GM18520 (cell line): ENCODE data around the gene RPL35.

Source experiments
- ATAC-seq: cut with Tn5 transposase; IDR thresholded peaks from one replicate; pipeline ENCODE4 v1.9.1; 2021; ENCODE audit not compliant: unreplicated experiment

Gene RPL35

DNA sequence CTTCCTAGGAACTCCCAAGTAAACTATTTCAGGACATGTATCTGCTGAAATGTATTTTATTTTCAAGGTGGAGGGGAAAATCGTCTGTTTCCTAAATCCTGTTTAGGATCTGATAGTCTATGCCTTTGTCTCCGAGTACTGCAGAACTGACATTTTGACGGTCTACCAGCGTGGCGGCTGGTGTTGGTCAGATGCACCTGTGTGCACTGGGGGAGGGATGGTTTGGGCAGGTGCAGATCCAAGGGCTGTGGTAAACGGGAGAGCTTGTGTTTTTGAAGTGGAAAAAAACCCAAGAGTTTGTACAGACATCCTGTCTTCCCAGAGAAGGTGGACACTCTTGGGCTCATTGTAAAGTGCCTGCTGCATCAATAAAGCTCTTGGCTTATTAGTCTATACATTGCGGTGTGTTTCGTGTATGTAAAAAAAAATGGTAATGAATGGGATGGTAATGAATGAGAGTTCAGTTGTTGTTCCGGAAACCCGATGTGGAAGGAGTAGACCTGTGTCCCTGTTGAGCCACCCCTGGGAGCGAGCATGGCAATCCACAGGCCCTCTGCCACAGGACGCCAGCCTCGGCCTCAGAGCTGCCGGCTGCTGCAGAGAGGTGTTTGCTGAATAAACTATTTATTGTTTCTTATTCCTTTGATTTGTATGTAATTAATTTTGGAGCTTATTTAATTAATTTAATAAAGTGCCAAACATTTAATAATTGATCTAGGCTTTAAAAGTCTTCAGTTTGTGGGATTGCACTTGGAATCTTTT, 15.4 kb upstream of the RPL35 start:
- ATAC-seq, result no peak

DNA sequence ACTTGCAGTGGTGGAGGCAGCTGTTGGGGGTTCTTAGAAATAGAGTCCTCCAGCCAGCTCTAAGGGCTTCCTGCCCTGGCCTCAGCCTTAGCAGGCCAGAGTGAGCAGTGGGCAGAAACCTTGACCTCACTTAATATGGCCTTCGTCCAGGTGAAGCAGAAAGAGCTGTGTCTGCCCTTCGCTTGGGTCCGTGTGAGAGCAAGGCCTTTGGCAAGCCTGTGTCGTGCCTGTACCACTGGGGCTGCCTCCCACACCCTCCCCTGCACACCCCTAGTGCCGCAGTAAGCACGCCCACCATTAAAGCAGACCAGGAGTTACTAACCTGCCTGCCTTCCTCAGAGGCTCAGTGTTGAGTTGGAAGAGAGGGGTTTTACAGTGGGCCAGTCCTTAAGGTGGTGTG, 13.7 kb upstream of the RPL35 start:
- ATAC-seq, result no peak

GRCh38 chr9:124873664-124874063, 11.9 kb upstream of the RPL35 start:
- no peak for ATAC-seq

GRCh38 chr9:124871156-124871561, 9.4 kb upstream of the RPL35 start:
- ATAC-seq, result no peak

DNA sequence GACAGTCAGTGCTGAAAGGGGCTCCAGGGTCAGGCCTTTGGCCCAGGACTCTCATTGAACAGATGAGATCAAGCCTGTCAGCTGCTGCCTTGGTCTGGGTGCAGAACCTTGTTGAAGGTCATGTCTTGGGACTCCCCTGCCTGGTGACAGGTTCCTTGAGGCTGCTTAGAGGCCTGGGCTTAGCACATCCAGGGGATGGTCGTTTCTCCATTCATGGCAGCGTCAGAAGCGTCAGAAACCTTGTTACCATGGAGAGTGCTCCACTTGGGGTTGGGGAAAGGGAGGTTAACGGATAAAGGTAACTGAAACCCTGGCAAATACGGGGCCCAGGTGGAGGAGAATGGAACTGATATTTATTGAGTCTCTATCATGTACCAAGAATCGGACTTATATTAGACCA, 9.0 kb upstream of the RPL35 start:
- no peak for ATAC-seq

DNA sequence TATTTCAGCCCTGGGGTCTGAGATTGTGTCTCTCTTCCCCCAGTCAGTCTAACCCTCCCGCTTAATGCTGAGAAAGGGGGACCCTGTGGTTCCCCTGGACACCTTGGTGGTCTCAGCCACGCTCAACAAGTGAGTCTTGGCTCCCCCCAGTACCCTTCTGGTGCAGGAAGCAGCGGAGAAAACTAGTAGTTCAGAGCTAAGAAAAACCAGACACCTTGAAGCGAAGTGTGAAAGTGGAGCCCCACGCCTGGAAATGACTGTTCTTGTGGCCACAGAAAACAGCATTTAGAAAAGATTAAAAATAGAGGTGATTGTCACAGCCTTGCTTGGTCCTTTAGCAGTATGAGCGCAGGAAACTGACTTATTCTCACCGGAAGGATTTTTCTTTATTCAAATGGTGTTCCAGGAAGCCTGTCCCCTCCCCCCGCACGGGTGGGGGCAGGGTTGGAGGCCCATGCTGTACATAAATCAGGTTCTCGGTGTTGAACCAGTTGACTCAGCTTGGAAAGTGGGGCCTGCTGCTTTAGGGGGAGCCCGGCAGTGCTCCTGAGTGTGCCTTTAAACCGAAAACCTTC, 8.3 kb upstream of the RPL35 start:
- peak; percentile 46 for ATAC-seq

DNA sequence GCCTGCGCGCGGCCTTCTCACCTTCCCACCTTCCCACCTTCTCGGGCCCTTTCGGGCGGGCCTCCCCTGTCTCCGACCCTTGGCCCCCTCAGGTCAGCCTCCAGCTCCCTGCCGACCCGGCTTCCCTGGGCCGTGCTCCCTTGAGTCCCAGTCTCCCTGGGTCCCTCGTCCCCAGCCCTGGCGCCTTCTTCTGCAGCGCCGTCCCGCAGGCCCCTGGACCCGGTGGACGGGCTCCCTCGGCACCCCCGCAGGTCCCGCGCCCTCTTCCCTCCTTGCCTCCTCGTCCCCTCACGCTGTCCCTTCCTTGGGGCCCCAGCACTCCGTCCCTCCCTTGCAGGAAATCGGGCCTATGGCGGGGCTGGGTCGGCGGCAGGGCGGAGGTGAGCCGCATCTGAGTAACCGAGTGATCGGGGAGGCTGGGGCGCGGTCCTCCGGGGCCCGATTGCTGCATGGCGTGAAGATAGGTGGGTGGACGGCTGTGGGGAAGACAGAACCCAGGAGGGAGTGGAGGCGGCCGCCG, 7.8 kb upstream of the RPL35 start:
- peak; percentile 2 for ATAC-seq

- ATAC-seq, result peak; percentile 52
These were observed 7.0 kb upstream of the RPL35 start for GRCh38 chr9:124868511-124869465.

GRCh38 chr9:124863371-124863871, 1.7 kb upstream of the RPL35 start:
- ATAC-seq, result no peak

DNA sequence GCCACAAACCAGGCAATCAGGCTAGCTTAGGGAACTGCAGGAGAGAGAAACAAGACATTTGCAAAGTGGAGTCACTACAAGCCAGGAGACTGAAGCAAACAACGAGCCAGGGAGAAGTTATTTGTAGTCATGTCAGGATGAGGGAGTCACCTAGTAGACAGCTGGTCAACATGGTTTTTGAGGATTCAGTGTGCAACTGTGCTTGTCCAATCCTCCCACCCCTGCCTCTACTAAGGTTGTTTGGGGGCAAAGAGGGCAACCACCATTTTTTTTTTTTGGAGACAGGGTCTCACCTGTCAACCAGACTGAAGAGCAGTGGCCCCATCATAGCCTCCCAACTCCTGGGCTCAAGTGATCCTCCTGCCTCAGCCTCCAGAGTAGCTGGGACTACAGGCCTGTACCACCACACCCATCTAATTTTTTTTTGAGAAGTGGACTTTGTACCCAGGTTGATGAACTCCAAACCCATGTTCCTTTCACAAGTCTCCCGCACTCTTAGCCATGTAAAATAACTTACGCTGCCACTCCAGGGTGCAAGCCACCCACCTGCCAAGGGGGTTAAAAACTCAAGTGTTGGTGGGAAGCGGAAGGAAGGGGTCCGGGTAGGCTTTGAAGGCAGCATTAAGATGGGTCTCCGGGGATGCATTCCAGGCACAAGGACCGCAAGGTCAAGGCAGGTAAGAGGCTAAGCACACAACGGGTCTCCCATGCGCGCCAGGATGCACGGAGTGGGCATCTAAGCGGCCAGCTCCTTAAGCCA, 995 bp downstream of the RPL35 start:
- ATAC-seq, result no peak

- ATAC-seq, result no peak
These were observed 1.8 kb downstream of the RPL35 start for GRCh38 chr9:124859803-124860581.

DNA sequence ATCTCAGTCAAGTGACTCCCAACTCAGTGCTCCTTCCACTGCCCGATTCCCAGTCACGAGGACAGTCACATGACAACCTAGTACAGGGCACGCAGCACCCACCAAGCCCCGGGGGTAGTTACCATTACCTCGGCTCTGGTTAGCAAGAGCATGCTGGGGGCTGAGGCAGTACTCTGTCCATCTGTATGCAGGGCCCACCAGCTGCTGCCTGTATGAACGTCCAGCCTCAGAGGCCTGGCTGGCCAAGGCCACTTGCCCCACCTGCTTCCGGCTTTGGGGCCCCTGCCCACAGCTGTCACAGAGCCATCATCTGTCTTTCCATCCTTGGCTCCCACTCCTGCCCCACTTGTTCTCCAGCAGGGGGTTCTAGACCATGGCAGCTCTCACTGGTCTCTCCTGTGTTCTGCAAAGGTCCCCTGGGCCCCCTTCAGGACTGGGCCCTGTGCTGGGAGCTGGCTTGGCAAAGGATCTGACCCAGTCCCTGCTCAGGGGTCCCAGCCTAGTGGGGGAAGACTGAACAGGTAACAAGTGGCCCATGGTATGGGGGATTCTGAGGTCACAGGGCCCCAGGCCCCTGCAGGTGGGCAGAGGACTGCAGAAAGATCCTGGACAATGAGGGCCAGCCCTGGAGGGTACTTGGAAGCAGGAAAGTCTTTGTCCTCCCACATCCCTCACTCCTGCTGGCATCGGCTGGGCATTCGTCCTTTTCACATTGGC, 3.3 kb downstream of the RPL35 start:
- ATAC-seq, result no peak

- ATAC-seq, result no peak
These were observed 4.1 kb downstream of the RPL35 start for GRCh38 chr9:124857533-124858162.

GRCh38 chr9:124855944-124856765, 5.6 kb downstream of the RPL35 start:
- ATAC-seq, result no peak

GRCh38 chr9:124855566-124855943, 6.2 kb downstream of the RPL35 start:
- ATAC-seq, result no peak

DNA sequence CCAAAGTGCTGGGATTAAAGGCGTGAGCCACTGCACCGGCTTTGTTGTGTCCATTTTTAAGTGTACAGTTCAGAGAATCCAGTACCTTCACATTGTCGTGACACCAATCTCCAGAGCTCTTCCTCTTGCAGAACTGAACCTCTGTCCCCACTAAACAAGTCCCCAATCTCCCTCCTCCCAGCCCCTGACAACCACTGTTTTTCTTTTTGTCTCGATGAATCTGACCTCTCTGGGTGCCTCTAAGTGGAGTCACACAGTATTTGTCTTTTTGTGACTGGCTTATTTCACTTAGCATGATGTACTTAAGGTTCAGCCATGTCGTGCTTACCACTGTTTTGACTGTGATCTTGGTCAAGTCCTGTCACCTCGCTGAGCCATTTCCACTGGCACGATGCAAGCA, 6.9 kb downstream of the RPL35 start:
- ATAC-seq, result no peak

DNA sequence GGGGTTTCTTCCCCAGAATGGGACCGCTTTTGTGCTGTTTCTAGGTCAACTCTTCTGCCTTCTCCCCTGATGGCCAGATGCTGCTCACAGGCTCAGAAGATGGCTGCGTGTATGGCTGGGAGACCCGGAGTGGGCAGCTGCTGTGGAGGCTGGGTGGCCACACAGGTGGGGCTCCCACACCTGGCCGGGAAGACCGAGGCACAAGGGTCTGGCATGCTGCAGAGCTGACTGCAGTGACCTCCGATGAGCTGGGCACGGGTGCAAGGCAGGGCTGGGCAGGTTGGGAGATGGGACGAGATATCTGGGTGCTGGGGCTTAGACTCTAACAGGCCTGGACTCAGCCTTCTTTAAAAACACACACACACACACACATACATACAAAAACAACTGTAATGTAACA, 7.6 kb downstream of the RPL35 start:
- ATAC-seq, result no peak

- ATAC-seq, result peak; percentile 10
These were observed 8.1 kb downstream of the RPL35 start for GRCh38 chr9:124853605-124854143.
